GM20000 (cell line): ENCODE data around the gene KCNQ1.

ENCODE experiments used
- DNase-seq: peaks from one replicate; pipeline ENCODE4 v3.0.0; 2012; ENCODE audit warnings: low spot score
- CTCF ChIP-seq: IDR thresholded peaks from 2 replicates; pipeline ENCODE4 v1.5.1; 2012; ENCODE audit warnings: mild to moderate bottlenecking, control low read depth; ENCODE audit errors: extremely low read depth, missing control alignments

Gene KCNQ1

GRCh38 chr11:2404735-2405196 lies 40.0 kb upstream of the KCNQ1 start:
- no peak for DNase-seq
- TF ChIP-seq CTCF: no peak

- TF ChIP-seq CTCF: no peak
- no peak for DNase-seq
These were observed 38.4 kb upstream of the KCNQ1 start for GRCh38 chr11:2406451-2406850.

GRCh38 chr11:2406878-2407410 lies 37.9 kb upstream of the KCNQ1 start:
- DNase-seq: no peak
- no peak for TF ChIP-seq CTCF

GRCh38 chr11:2408671-2409070 lies 36.1 kb upstream of the KCNQ1 start:
- no peak for DNase-seq
- TF ChIP-seq CTCF: no peak

GRCh38 chr11:2409126-2409525 lies 35.7 kb upstream of the KCNQ1 start:
- TF ChIP-seq CTCF: no peak
- DNase-seq: no peak

- DNase-seq: no peak
These were observed 35.0 kb upstream of the KCNQ1 start for GRCh38 chr11:2409611-2410468.

More at GRCh38 chr11:2409611-2410468, 35.0 kb upstream of the KCNQ1 start:
- TF ChIP-seq CTCF: no peak
